Activated CD8-positive, alpha-beta memory T cell treated with anti-CD3 and anti-CD28 coated beads, Interleukin-2, amount 10 ng/mL, durations not matched to agents 7 days and 5 days (primary cell): ENCODE data around the gene GRAP. TPM values are rescaled to one million over a fixed set of nuclear protein-coding genes. Genes with fewer than 3 reads are reported as not detected.
"Not testable (repeated sequence)": the region's sequence is repeated elsewhere in the genome, so short reads cannot be mapped to it uniquely, and the experiment has no call there.

Experiments used
- ATAC-seq: fragments of 150-1000 bp; cut with Tn5 transposase; one replicate; pipeline ENCODE4 v1.10.0; 2021; ENCODE audit warnings: moderate library complexity
- CTCF ChIA-PET: fragments of 350-600 bp; sonication (Branson Sonifier 250); formaldehyde crosslinking; loops from one replicate; lab custom pipeline; 2021; ENCODE audit warnings: antibody characterized with exemption; lab: Charles Lee
- DNase-seq: peaks from one replicate; pipeline ENCODE4 v3.0.0-alpha.2; 2020
- H3K27ac Mint-ChIP-seq: one replicate; pipeline ENCODE4 v1.8.0; 2021; ENCODE audit warnings: mild to moderate bottlenecking, mixed read lengths
- H3K27me3 Mint-ChIP-seq: one replicate; pipeline ENCODE4 v1.8.0; 2021; ENCODE audit warnings: mixed read lengths
- H3K36me3 Mint-ChIP-seq: one replicate; pipeline ENCODE4 v1.8.0; 2021; ENCODE audit warnings: mild to moderate bottlenecking, mixed read lengths
- H3K4me1 Mint-ChIP-seq: one replicate; pipeline ENCODE4 v1.8.0; 2021; ENCODE audit warnings: mixed read lengths
- H3K4me3 Mint-ChIP-seq: one replicate; pipeline ENCODE4 v1.8.0; 2021; ENCODE audit warnings: mild to moderate bottlenecking, moderate library complexity, mixed read lengths
- H3K9me3 Mint-ChIP-seq: one replicate; pipeline ENCODE4 v1.8.0; 2022; ENCODE audit warnings: low read depth, mixed read lengths
- total RNA-seq, 2 experiments: library from RNA; stranded (reverse); gene quantifications; one replicate each; pipeline ENCODE4 v1.2.3, GENCODE V29; 2021

Gene GRAP
- total RNA-seq: 10 to 100 TPM in 1 of 2 experiments, 1 to 10 TPM in 1; 9.7 to 10.4 TPM

- H3K27me3 Mint-ChIP-seq, H3K36me3 Mint-ChIP-seq, DNase-seq, H3K9me3 Mint-ChIP-seq, H3K4me3 Mint-ChIP-seq, H3K4me1 Mint-ChIP-seq, H3K27ac Mint-ChIP-seq, CTCF ChIA-PET: not testable (repeated sequence)
- ATAC-seq: peak; percentile 84
Observed at GRCh38 chr17:19046782-19047375, at the start of gene GRAP. TSS of gene GRAP (minus strand) at chr17:19046957. CDS start at chr17:19046926, 31 bp downstream.

GRCh38 chr17:19093684-19094438 is 47.1 kb upstream of the GRAP start:
- H3K27ac Mint-ChIP-seq, H3K36me3 Mint-ChIP-seq, H3K9me3 Mint-ChIP-seq, ATAC-seq, H3K4me3 Mint-ChIP-seq, DNase-seq, H3K4me1 Mint-ChIP-seq, H3K27me3 Mint-ChIP-seq, CTCF ChIA-PET: not testable (repeated sequence)

GRCh38 chr17:19092737-19093683 is 46.3 kb upstream of the GRAP start:
- not testable (repeated sequence) for ATAC-seq

GRCh38 chr17:19090058-19090772 is 43.5 kb upstream of the GRAP start:
- H3K27me3 Mint-ChIP-seq, CTCF ChIA-PET, H3K4me1 Mint-ChIP-seq, H3K4me3 Mint-ChIP-seq, H3K27ac Mint-ChIP-seq, DNase-seq, H3K36me3 Mint-ChIP-seq, H3K9me3 Mint-ChIP-seq: not testable (repeated sequence)
- peak; percentile 32 for ATAC-seq

More at GRCh38 chr17:19092737-19093683, 46.3 kb upstream of the GRAP start:
- H3K4me1 Mint-ChIP-seq, H3K27ac Mint-ChIP-seq, H3K36me3 Mint-ChIP-seq, H3K9me3 Mint-ChIP-seq, H3K4me3 Mint-ChIP-seq, H3K27me3 Mint-ChIP-seq, CTCF ChIA-PET, DNase-seq: not testable (repeated sequence)

GRCh38 chr17:19088804-19089685 is 42.3 kb upstream of the GRAP start:
- H3K9me3 Mint-ChIP-seq, H3K27ac Mint-ChIP-seq, CTCF ChIA-PET, H3K27me3 Mint-ChIP-seq, DNase-seq, H3K36me3 Mint-ChIP-seq, ATAC-seq, H3K4me3 Mint-ChIP-seq, H3K4me1 Mint-ChIP-seq: not testable (repeated sequence)

- H3K36me3 Mint-ChIP-seq, ATAC-seq, CTCF ChIA-PET, H3K4me3 Mint-ChIP-seq, H3K4me1 Mint-ChIP-seq, H3K27me3 Mint-ChIP-seq, H3K9me3 Mint-ChIP-seq, DNase-seq, H3K27ac Mint-ChIP-seq: not testable (repeated sequence)
Observed at GRCh38 chr17:19077386-19077785, 30.6 kb upstream of the GRAP start.

- H3K4me3 Mint-ChIP-seq, H3K27ac Mint-ChIP-seq, H3K27me3 Mint-ChIP-seq, H3K4me1 Mint-ChIP-seq, H3K36me3 Mint-ChIP-seq, CTCF ChIA-PET, H3K9me3 Mint-ChIP-seq: not testable (repeated sequence)
- DNase-seq: peak; percentile 40
- ATAC-seq: peak; percentile 98
Observed at GRCh38 chr17:19076398-19077192, 29.8 kb upstream of the GRAP start.

- H3K27ac Mint-ChIP-seq, DNase-seq, CTCF ChIA-PET, H3K27me3 Mint-ChIP-seq, H3K9me3 Mint-ChIP-seq, H3K4me1 Mint-ChIP-seq, H3K36me3 Mint-ChIP-seq, H3K4me3 Mint-ChIP-seq: not testable (repeated sequence)
- ATAC-seq: peak; percentile 98
Observed at GRCh38 chr17:19070318-19071168, 23.8 kb upstream of the GRAP start.

GRCh38 chr17:19064378-19064777 is 17.6 kb upstream of the GRAP start:
- H3K27me3 Mint-ChIP-seq, H3K4me3 Mint-ChIP-seq, CTCF ChIA-PET, H3K9me3 Mint-ChIP-seq, DNase-seq, ATAC-seq, H3K4me1 Mint-ChIP-seq, H3K27ac Mint-ChIP-seq, H3K36me3 Mint-ChIP-seq: not testable (repeated sequence)

- H3K9me3 Mint-ChIP-seq, H3K4me1 Mint-ChIP-seq, CTCF ChIA-PET, H3K36me3 Mint-ChIP-seq, H3K4me3 Mint-ChIP-seq, H3K27me3 Mint-ChIP-seq: not testable (repeated sequence)
- peak; percentile 46 for ATAC-seq
- DNase-seq: peak; percentile 86
- H3K27ac Mint-ChIP-seq: peak overlapping the region; percentile 71
Observed at GRCh38 chr17:19063326-19063956, 16.7 kb upstream of the GRAP start.
